ENCODE data around the gene CSTF1. TPM values are rescaled to one million over a fixed set of nuclear protein-coding genes. Genes with fewer than 3 reads are reported as not detected.

Gene CSTF1
- total and polyA plus RNA-seq, 2 donors (not counting 3 experiments of a cell fraction or from before 2014, with no cell fraction given), result 39.6 to 49.3 TPM

- no peak for FAIRE-seq
- H2AFZ ChIP-seq (ENCODE audit: low read depth, low read length), result no peak overlapping the region
- CTCF ChIA-PET, result no interaction called here
Observed at GRCh38 chr20:56431471-56431870, 39.0 kb downstream of the CSTF1 start.

More at GRCh38 chr20:56431471-56431870, 39.0 kb downstream of the CSTF1 start:
- Histone ChIP-seq H3K9me3 (replicated peaks; ENCODE audit: control insufficient read depth, insufficient read depth, low read length) (no peaks in the 10 kb centered on the region), H3K27ac (ENCODE audit: insufficient read depth, low read depth, low read length) (no peak overlapping the region), H3K4me1 (ENCODE audit: control insufficient read depth, extremely low read depth, insufficient read depth, low read length) (peaks cover 2% of the 10 kb centered on the region), H3K4me2 (ENCODE audit: insufficient read depth, low read length) (no peak overlapping the region), H3K27me3 (ENCODE audit: control insufficient read depth in 2 of 2, insufficient read depth in 2 of 2, low read length in 2 of 2) (peaks cover 55 to 60% of the 10 kb centered on the region in 2 experiments), H4K20me1 (replicated peaks; ENCODE audit: control insufficient read depth, extremely low read depth, insufficient read depth, low read length) (no peaks in the 10 kb centered on the region), H3K4me3 (replicated peaks in 1 of 3; ENCODE audit: insufficient read depth in 1 of 3, low read depth in 1 of 3, low read length in 3 of 3) (no peak overlapping the region), H3K36me3 (ENCODE audit: control insufficient read depth in 2 of 2, extremely low read depth in 1 of 2, insufficient read depth in 2 of 2, low read length in 2 of 2) (no peaks in the 10 kb centered on the region), H3K9me1 (replicated peaks; ENCODE audit: control insufficient read depth, extremely low read depth, insufficient read depth, low read length) (no peaks in the 10 kb centered on the region), H3K9ac (replicated peaks; ENCODE audit: extremely low read depth, insufficient read depth, low read length) (no peak overlapping the region), H3K79me2 (ENCODE audit: control insufficient read depth, insufficient read depth, low read length) (no peaks in the 10 kb centered on the region)
- POLR2A ChIA-PET, result interaction anchor here (0.7 kb wide), 1 partner anchor 24 kb away, joined by 5 read pairs; no protein-coding TSS in a partner anchor
- intact Hi-C loops (cut with micrococcal nuclease) (no loop called here), dilution Hi-C loops (cut with MboI; ENCODE audit: extremely low pct_ligation_motif_present, low sequenced_read_pairs) (no loop called here)
- DNase-seq (ENCODE audit: low read depth, low spot score), result no peak
- no TSS peak for BruUV-seq (replicated peaks)
- TF ChIP-seq EZH2 (IDR thresholded peaks at IDR 0.05; ENCODE audit: borderline replicate concordance, low read depth, low read length, severe bottlenecking) (no peak), POLR2A (IDR thresholded peaks at IDR 0.05; ENCODE audit: low read depth, low read length) (no peak), GATA2 (IDR thresholded peaks at IDR 0.05; ENCODE audit: insufficient read depth, insufficient read length, low read depth, low read length) (no peak), MYC (IDR thresholded peaks at IDR 0.05; ENCODE audit: low read depth, low read length) (no peak), POLR2AphosphoS5 (IDR thresholded peaks at IDR 0.05; ENCODE audit: insufficient read depth, low read depth, low read length) (no peak), FOS (IDR thresholded peaks at IDR 0.05; ENCODE audit: borderline replicate concordance, insufficient read depth, low read length) (no peak), CTCF (IDR thresholded peaks at IDR 0.05; ENCODE audit: extremely low read depth in 1 of 2, insufficient read depth in 1 of 2, low read depth in 1 of 2, low read length in 2 of 2) (no peak), JUN (IDR thresholded peaks at IDR 0.05; ENCODE audit: borderline replicate concordance, insufficient read depth, insufficient read length, low read depth) (no peak)
- TF ChIP-seq, protein P1, sequence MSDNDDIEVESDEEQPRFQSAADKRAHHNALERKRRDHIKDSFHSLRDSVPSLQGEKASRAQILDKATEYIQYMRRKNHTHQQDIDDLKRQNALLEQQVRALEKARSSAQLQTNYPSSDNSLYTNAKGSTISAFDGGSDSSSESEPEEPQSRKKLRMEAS (IDR thresholded peaks at IDR 0.05; ENCODE audit: insufficient read depth, insufficient read length), result no peak
